Keratinocyte (primary cell): ENCODE measurements around the gene CDKAL1.

Source experiments
- CTCF ChIP-seq, 3 experiments: IDR thresholded peaks in 1 of 3; conservative IDR thresholded peaks in 1 of 3; optimal IDR thresholded peaks in 1 of 3; 2 replicates in 2 of 3; 3 replicates in 1 of 3; pipeline versions ENCODE3 to v1.5.1; 2011; ENCODE audit warnings: low read length in 3 of 3, mild to moderate bottlenecking in 3 of 3, moderate library complexity in 2 of 3, control low read depth in 1 of 3, inconsistent platforms in 1 of 3; ENCODE audit not compliant: insufficient read depth in 2 of 3; ENCODE audit errors: extremely low read depth in 1 of 3
- EZH2 ChIP-seq: IDR thresholded peaks from one replicate; pipeline ENCODE4 v1.6.1; 2012; ENCODE audit warnings: inconsistent platforms, mild to moderate bottlenecking, low read length, moderate library complexity

- no peak for TF ChIP-seq CTCF (optimal IDR thresholded peaks at IDR 0.05 in 1 of 3, IDR thresholded peaks at IDR 0.05 in 1 of 3, conservative IDR thresholded peaks at IDR 0.05 in 1 of 3; ENCODE audit: extremely low read depth in 1 of 3, insufficient read depth in 2 of 3, low read length in 3 of 3)
- TF ChIP-seq EZH2 = no peak
Observed at GRCh38 chr6:20538907-20539306, 4.7 kb downstream of the CDKAL1 start.
